ENCODE data around the gene MARCHF10.
"Not testable (repeated sequence)": the region's sequence is repeated elsewhere in the genome, so short reads cannot be mapped to it uniquely, and the experiment has no call there.

The MARCHF10 gene

DNA sequence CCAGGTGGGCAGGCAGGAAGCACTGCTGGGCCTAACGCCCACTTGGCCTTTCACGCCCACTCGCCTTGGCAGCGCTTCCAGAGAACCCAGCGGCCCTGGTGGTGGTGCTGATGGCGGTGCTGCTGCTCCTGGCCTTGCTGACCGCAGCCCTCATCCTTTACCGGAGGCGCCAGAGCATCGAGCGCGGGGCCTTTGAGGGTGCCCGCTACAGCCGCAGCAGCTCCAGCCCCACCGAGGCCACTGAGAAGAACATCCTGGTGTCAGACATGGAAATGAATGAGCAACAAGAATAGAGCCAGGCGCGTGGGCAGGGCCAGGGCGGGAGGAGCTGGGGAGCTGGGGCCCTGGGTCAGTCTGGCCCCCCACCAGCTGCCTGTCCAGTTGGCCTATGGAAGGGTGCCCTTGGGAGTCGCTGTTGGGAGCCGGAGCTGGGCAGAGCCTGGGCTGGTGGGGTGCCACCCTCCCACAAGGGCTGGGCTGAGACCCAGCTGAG lies 115.9 kb downstream of the MARCHF10 start:
- no peak for TF ChIP-seq CTCF (IDR thresholded peaks at IDR 0.05)
- H3K4me3 ChIP-seq = no peak overlapping the region
- DNase-seq (ENCODE audit: low spot score) = no peak
- H3K27ac ChIP-seq = no peak overlapping the region

DNA sequence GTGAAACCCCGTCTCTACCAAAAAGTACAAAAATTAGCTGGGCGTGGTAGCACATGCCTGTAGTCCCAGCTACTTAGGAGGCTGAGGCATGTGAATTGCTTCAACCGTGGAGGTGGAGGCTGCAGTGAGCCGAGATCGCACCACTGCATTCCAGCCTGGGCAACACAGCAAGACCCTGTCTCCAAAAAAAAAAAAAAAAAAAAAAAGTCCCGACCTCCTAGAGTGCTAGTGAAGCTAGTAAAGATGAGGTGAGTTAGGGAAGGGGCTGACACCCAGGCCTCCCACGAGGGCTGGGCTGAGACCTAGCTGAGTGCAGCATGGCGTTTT lies 116.6 kb downstream of the MARCHF10 start:
- DNase-seq (ENCODE audit: low spot score); H3K27ac ChIP-seq; H3K4me3 ChIP-seq: not testable (repeated sequence)

DNA sequence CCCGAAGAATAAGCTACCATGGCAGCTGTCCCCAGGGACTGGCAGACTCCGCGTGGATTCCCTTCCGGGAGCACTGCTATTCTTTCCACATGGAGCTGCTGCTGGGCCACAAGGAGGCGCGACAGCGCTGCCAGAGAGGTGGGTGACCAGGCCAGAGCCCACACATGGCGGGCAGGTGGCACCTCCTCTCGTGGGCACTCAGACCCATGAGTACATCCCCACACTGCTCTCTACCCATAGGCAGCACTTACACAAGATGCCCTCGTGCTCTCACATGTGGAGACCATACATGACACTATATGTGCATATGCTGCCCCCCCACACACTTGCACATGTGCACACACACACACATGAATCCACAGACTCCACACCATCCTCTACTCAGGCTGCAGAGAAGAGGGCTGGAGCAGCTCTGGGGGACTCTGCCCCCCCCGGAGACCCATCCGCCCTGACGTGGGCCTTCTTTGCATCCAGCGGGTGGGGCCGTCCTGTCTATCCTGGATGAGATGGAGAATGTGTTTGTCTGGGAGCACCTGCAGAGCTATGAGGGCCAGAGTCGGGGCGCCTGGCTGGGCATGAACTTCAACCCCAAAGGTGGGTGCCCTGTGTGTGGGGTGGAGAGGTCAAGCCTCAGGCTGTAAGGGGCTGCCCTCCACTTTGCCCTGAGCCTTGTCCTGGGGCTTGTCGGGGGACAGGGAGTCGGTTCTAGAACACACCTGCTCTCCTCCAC lies 117.8 kb downstream of the MARCHF10 start:
- Histone ChIP-seq H3K4me3 (no peak overlapping the region), H3K27ac (no peak overlapping the region)
- no peak for DNase-seq (ENCODE audit: low spot score)
- TF ChIP-seq CTCF (IDR thresholded peaks at IDR 0.05) = no peak

- H3K4me3 ChIP-seq = no peak overlapping the region
- H3K27ac ChIP-seq = no peak overlapping the region
- no peak for TF ChIP-seq CTCF (IDR thresholded peaks at IDR 0.05)
- no peak for DNase-seq (ENCODE audit: low spot score)
Observed at GRCh38 chr17:62689441-62690167, 118.5 kb downstream of the MARCHF10 start.

- DNase-seq (ENCODE audit: low spot score) = no peak
- no peak overlapping the region for H3K4me3 ChIP-seq
- TF ChIP-seq CTCF (IDR thresholded peaks at IDR 0.05) = no peak
- H3K27ac ChIP-seq = no peak overlapping the region
Observed at GRCh38 chr17:62688398-62689160, 119.5 kb downstream of the MARCHF10 start.

GRCh38 chr17:62687997-62688396 lies 120.1 kb downstream of the MARCHF10 start:
- TF ChIP-seq CTCF (IDR thresholded peaks at IDR 0.05) = no peak
- no peak overlapping the region for H3K27ac ChIP-seq
- DNase-seq (ENCODE audit: low spot score) = no peak
- no peak overlapping the region for H3K4me3 ChIP-seq

- no peak for DNase-seq (ENCODE audit: low spot score)
- Histone ChIP-seq H3K27ac (no peak overlapping the region), H3K4me3 (no peak overlapping the region)
- no peak for TF ChIP-seq CTCF (IDR thresholded peaks at IDR 0.05)
Observed at GRCh38 chr17:62684179-62684578, 123.9 kb downstream of the MARCHF10 start.
